ENCODE measurements around the gene CYP26A1.

DNA sequence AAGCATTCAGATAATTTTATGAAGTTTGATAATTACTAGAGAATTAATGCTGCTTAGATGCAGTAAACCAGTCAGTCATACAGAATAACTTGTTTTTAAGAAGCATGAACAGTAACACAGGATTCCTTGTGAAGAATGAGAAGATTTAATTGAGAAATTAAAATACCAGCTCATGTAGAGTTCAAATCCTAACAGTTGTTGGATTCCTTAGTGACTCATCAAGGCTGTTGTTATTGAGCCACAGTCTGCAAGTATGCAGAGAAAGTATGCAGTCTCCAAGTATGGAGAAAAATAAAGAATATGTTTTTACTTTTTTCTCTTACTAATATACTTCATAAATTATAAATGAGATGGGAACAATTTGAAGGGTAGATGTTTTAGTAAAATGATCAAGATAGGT lies 43.3 kb upstream of the CYP26A1 start:
- TF ChIP-seq, protein P1, sequence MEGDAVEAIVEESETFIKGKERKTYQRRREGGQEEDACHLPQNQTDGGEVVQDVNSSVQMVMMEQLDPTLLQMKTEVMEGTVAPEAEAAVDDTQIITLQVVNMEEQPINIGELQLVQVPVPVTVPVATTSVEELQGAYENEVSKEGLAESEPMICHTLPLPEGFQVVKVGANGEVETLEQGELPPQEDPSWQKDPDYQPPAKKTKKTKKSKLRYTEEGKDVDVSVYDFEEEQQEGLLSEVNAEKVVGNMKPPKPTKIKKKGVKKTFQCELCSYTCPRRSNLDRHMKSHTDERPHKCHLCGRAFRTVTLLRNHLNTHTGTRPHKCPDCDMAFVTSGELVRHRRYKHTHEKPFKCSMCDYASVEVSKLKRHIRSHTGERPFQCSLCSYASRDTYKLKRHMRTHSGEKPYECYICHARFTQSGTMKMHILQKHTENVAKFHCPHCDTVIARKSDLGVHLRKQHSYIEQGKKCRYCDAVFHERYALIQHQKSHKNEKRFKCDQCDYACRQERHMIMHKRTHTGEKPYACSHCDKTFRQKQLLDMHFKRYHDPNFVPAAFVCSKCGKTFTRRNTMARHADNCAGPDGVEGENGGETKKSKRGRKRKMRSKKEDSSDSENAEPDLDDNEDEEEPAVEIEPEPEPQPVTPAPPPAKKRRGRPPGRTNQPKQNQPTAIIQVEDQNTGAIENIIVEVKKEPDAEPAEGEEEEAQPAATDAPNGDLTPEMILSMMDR (conservative IDR thresholded peaks at IDR 0.05): no peak
- TF ChIP-seq EZH2 (IDR thresholded peaks at IDR 0.05; ENCODE audit: low read depth): no peak
